Stomach smooth muscle (tissue), 2 donors: ENCODE measurements around the gene SH3BP4.
"Not testable (repeated sequence)": the region's sequence is repeated elsewhere in the genome, so short reads cannot be mapped to it uniquely, and the experiment has no call there.

ENCODE experiments used
- H3K27ac ChIP-seq: one replicate; pipeline ENCODE4 v1.7.0; 2013; ENCODE audit warnings: mild to moderate bottlenecking, low read length, inconsistent platforms
- H3K27me3 ChIP-seq, 2 donors: one replicate each; pipeline ENCODE4 v1.7.0; 2013; ENCODE audit warnings: low read length in 2 of 2; ENCODE audit not compliant: insufficient read depth in 2 of 2, control insufficient read depth in 1 of 2
- H3K36me3 ChIP-seq, 2 donors: one replicate each; pipeline ENCODE4 v1.7.0; 2013; ENCODE audit warnings: low read length in 2 of 2; ENCODE audit not compliant: control insufficient read depth in 2 of 2, insufficient read depth in 2 of 2
- H3K4me1 ChIP-seq: one replicate; pipeline ENCODE4 v1.7.0; 2013; ENCODE audit warnings: low read length; ENCODE audit not compliant: control insufficient read depth, insufficient read depth
- H3K4me3 ChIP-seq, 2 donors: one replicate each; pipeline ENCODE4 v1.7.0; 2013; ENCODE audit warnings: low read length in 2 of 2
- H3K9ac ChIP-seq, 2 donors: one replicate each; pipeline ENCODE4 v1.7.0; 2013; ENCODE audit warnings: low read length in 2 of 2, mild to moderate bottlenecking in 1 of 2
- H3K9me3 ChIP-seq, 2 donors: one replicate each; pipeline ENCODE4 v1.7.0; 2013; ENCODE audit warnings: low read length in 2 of 2; ENCODE audit not compliant: control insufficient read depth in 2 of 2
- donor health status: healthy.
- donor health status: Pancreatic carcinoma.

Gene SH3BP4

DNA sequence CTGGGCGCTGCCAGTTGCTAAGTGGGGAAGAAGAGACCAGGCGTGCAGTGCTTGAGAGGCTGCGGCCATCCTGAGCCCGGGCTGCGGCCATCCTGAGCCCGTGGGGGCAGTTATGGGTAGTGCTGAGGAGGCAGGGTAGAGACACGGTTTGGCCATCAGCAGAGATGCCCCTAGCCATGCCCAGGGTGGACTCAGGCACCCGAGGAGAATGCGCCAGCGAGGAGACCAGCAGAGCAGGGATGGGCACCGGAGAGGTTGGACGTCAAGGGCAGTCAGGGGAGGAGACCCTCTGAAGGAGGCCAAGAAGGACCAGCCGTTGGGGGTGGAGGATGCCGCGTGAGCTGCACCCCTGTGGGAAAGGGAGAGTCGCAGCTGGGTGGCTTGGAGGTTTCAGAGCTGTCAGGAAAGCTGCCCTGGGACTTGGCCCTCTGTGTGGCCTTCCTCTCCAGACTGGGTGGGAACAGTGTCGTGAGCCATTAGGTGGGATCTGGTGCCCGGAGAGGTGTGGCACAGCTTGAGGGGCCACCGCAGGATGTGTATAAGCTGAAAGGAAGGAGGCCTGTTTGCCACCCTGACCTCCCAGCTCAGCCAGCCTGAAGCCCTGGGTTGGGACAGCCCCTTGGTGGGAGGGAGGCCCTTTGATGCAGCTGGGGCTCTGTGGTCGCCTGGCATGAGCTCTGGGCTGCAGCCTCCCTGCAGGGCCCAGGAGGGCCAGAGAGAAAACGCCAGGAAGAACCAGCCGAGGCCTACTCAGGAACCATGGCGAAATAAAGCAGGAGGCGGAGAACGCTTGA is 56.0 kb downstream of the SH3BP4 start:
- H3K9me3 ChIP-seq, result no peaks in the 10 kb centered on the region
- no peak overlapping the region for H3K9ac ChIP-seq
- H3K27ac ChIP-seq, result no peak overlapping the region
- no peak overlapping the region for H3K4me3 ChIP-seq
- H3K36me3 ChIP-seq, result no peaks in the 10 kb centered on the region
- peaks cover 11% of the 10 kb centered on the region for H3K4me1 ChIP-seq
- no peaks in the 10 kb centered on the region for H3K27me3 ChIP-seq

- H3K9ac ChIP-seq, result no peak overlapping the region
- H3K27me3 ChIP-seq, result no peaks in the 10 kb centered on the region
- no peak overlapping the region for H3K4me3 ChIP-seq
- H3K4me1 ChIP-seq, result peaks cover 11% of the 10 kb centered on the region
- no peaks in the 10 kb centered on the region for H3K9me3 ChIP-seq
- H3K36me3 ChIP-seq, result no peaks in the 10 kb centered on the region
- H3K27ac ChIP-seq, result no peak overlapping the region
Observed at GRCh38 chr2:235008584-235009044, 56.8 kb downstream of the SH3BP4 start.

DNA sequence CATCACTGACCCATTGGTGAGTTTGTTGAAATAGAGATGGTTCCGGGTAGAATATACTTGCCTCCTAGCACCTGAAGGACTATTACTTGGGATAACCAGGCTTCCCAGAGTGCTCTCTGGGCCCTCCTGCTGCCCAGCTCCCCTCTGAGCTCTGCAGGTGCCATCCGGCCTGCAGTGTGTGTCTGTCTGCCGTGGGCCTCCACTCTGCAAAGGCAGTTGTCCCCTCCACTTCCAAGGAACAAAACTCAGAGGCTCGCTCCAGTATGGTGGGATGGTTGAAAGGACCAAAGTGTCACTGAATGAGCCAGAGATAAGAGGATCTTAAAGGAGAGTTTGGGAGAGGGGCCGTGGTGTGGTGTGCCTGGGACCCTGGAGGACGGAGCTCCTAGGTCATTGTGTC is 57.3 kb downstream of the SH3BP4 start:
- no peaks in the 10 kb centered on the region for H3K27me3 ChIP-seq
- no peaks in the 10 kb centered on the region for H3K9me3 ChIP-seq
- no peak overlapping the region for H3K27ac ChIP-seq
- H3K4me1 ChIP-seq, result peaks cover 11% of the 10 kb centered on the region
- H3K9ac ChIP-seq, result no peak overlapping the region
- no peak overlapping the region for H3K4me3 ChIP-seq
- H3K36me3 ChIP-seq, result no peaks in the 10 kb centered on the region

- Histone ChIP-seq H3K9me3 (peaks cover 0 to 3% of the 10 kb centered on the region in 2 donors), H3K9ac (no peak overlapping the region), H3K4me3 (no peak overlapping the region), H3K36me3 (peaks cover 0 to 2% of the 10 kb centered on the region in 2 donors), H3K4me1 (peaks cover 6% of the 10 kb centered on the region), H3K27ac (no peak overlapping the region), H3K27me3 (no peaks in the 10 kb centered on the region)
Observed at GRCh38 chr2:235010117-235010714, 58.4 kb downstream of the SH3BP4 start.

GRCh38 chr2:235011607-235011928 is 59.8 kb downstream of the SH3BP4 start:
- Histone ChIP-seq H3K9ac (no peak overlapping the region), H3K9me3 (peaks cover 0 to 9% of the 10 kb centered on the region in 2 donors), H3K27ac (no peak overlapping the region), H3K36me3 (peaks cover 0 to 2% of the 10 kb centered on the region in 2 donors), H3K4me1 (peaks cover 4% of the 10 kb centered on the region), H3K27me3 (no peaks in the 10 kb centered on the region), H3K4me3 (no peak overlapping the region)

GRCh38 chr2:235011929-235012631 is 60.3 kb downstream of the SH3BP4 start:
- Histone ChIP-seq H3K4me1 (peaks cover 4% of the 10 kb centered on the region), H3K4me3 (no peak overlapping the region), H3K9me3 (peaks cover 0 to 9% of the 10 kb centered on the region in 2 donors), H3K9ac (no peak overlapping the region), H3K27me3 (no peaks in the 10 kb centered on the region), H3K36me3 (peaks cover 0 to 2% of the 10 kb centered on the region in 2 donors), H3K27ac (no peak overlapping the region)

GRCh38 chr2:235017441-235017840 is 65.6 kb downstream of the SH3BP4 start:
- Histone ChIP-seq H3K9me3 (peaks cover 0 to 9% of the 10 kb centered on the region in 2 donors), H3K4me3 (no peak overlapping the region), H3K4me1 (no peaks in the 10 kb centered on the region), H3K27ac (no peak overlapping the region), H3K27me3 (no peaks in the 10 kb centered on the region), H3K36me3 (peaks cover 0 to 2% of the 10 kb centered on the region in 2 donors), H3K9ac (no peak overlapping the region)

- Histone ChIP-seq H3K4me3 (no peak overlapping the region), H3K36me3 (peaks cover 0 to 2% of the 10 kb centered on the region in 2 donors), H3K4me1 (no peaks in the 10 kb centered on the region), H3K9me3 (peaks cover 0 to 9% of the 10 kb centered on the region in 2 donors), H3K27me3 (no peaks in the 10 kb centered on the region), H3K9ac (no peak overlapping the region), H3K27ac (no peak overlapping the region)
Observed at GRCh38 chr2:235018838-235019237, 67.0 kb downstream of the SH3BP4 start.

GRCh38 chr2:235020141-235020540 is 68.3 kb downstream of the SH3BP4 start:
- not testable (repeated sequence) for H3K27me3 ChIP-seq, H3K9ac ChIP-seq, H3K36me3 ChIP-seq, H3K27ac ChIP-seq, H3K4me1 ChIP-seq, H3K4me3 ChIP-seq, H3K9me3 ChIP-seq

DNA sequence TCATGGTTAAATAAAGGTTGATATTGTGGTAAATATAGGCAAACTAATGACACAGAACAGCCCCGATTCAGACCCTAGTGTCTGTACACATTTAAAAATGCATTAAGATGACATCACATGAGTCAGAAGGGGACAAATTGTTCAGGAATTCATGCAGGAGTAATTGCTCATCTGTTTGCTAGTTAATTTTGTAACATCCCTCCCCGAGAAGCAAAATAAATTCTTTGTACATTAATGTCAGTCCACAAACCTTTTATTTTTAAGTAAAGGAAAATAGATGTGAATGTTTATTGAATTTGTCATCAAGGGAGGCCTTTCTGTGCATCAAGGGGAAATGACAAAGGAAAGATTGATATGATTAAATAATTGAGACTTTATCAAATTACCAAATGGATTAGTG is 69.9 kb downstream of the SH3BP4 start:
- Histone ChIP-seq H3K4me3 (no peak overlapping the region), H3K27me3 (no peaks in the 10 kb centered on the region)

More for the DNA sequence above, 69.9 kb downstream of the SH3BP4 start:
- no peaks in the 10 kb centered on the region for H3K9me3 ChIP-seq
- no peak overlapping the region for H3K27ac ChIP-seq
- H3K4me1 ChIP-seq, result peaks cover 4% of the 10 kb centered on the region
- H3K36me3 ChIP-seq, result no peaks in the 10 kb centered on the region
- H3K9ac ChIP-seq, result no peak overlapping the region
